CD14-positive monocyte (primary cell): ENCODE data around the gene PHF10. TPM values are rescaled to one million over a fixed set of nuclear protein-coding genes. Genes with fewer than 3 reads are reported as not detected.

Experiments
- DNase-seq, 3 donors: peaks; one replicate each; pipeline ENCODE4 v3.0.0-alpha.2; 2011 to 2022
- H2AFZ ChIP-seq: 2 replicates; pipeline ENCODE4 v1.6.0; 2012; ENCODE audit warnings: mild to moderate bottlenecking, low read depth, low read length, inconsistent platforms; ENCODE audit not compliant: insufficient read depth, poor library complexity, severe bottlenecking
- H3K27ac ChIP-seq, 2 donors: 1 replicate in 1 of 2; 2 replicates in 1 of 2; pipeline ENCODE4 v1.5.1; 2012 to 2013; ENCODE audit warnings: low read length in 2 of 2, control low read depth in 1 of 2, inconsistent platforms in 1 of 2, low read depth in 1 of 2, mild to moderate bottlenecking in 1 of 2
- H3K27me3 ChIP-seq, 2 donors: one replicate each; pipeline versions ENCODE4 v1.6.0 to v1.6.1; 2011 to 2013; ENCODE audit warnings: low read length in 2 of 2; ENCODE audit not compliant: control insufficient read depth in 2 of 2, insufficient read depth in 2 of 2
- H3K36me3 ChIP-seq, 2 donors: replicated peaks in 1 of 2; 1 replicate in 1 of 2; 2 replicates in 1 of 2; pipeline versions ENCODE4 v1.5.1 to v1.6.1; 2012 to 2013; ENCODE audit warnings: low read length in 2 of 2, control low read depth in 1 of 2, inconsistent platforms in 1 of 2, mild to moderate bottlenecking in 1 of 2; ENCODE audit not compliant: insufficient read depth in 2 of 2, control insufficient read depth in 1 of 2
- H3K4me1 ChIP-seq, 2 donors: 1 replicate in 1 of 2; 2 replicates in 1 of 2; pipeline versions ENCODE4 v1.5.1 to v1.6.1; 2012 to 2013; ENCODE audit warnings: low read length in 2 of 2, control low read depth in 1 of 2, inconsistent platforms in 1 of 2, mild to moderate bottlenecking in 1 of 2, moderate library complexity in 1 of 2; ENCODE audit not compliant: insufficient read depth in 2 of 2, control insufficient read depth in 1 of 2
- H3K4me2 ChIP-seq: replicated peaks from 2 replicates; pipeline ENCODE3; 2012; ENCODE audit warnings: low read length, moderate library complexity, mild to moderate bottlenecking; ENCODE audit not compliant: poor library complexity, severe bottlenecking; ENCODE audit errors: extremely low read depth
- H3K4me3 ChIP-seq, 3 experiments: fragments of 200-600 bp in 1 of 3; sonication (generic) in 1 of 3; replicated peaks in 1 of 3; 1 replicate in 2 of 3; 2 replicates in 1 of 3; pipeline ENCODE4 v1.5.1; 2011 to 2013; ENCODE audit warnings: low read length in 3 of 3, mild to moderate bottlenecking in 3 of 3, control low read depth in 2 of 3, low read depth in 2 of 3, inconsistent platforms in 1 of 3, moderate library complexity in 1 of 3
- H3K79me2 ChIP-seq: 2 replicates; pipeline ENCODE4 v1.6.0; 2012; ENCODE audit warnings: mild to moderate bottlenecking, control low read depth, inconsistent platforms, low read length, moderate library complexity; ENCODE audit not compliant: insufficient read depth
- H3K9ac ChIP-seq: 2 replicates; pipeline ENCODE4 v1.6.0; 2017; ENCODE audit warnings: low read length, mild to moderate bottlenecking; ENCODE audit not compliant: insufficient read depth, poor library complexity, severe bottlenecking
- H3K9me3 ChIP-seq, 2 donors: replicated peaks in 1 of 2; 1 replicate in 1 of 2; 2 replicates in 1 of 2; pipeline versions ENCODE4 v1.5.1 to v1.6.1; 2012 to 2013; ENCODE audit warnings: low read length in 2 of 2, control low read depth in 1 of 2; ENCODE audit not compliant: control insufficient read depth in 1 of 2, insufficient read depth in 1 of 2
- H4K20me1 ChIP-seq: 2 replicates; pipeline ENCODE4 v1.6.0; 2012; ENCODE audit warnings: mild to moderate bottlenecking, low read length, control low read depth, moderate library complexity; ENCODE audit not compliant: insufficient read depth
- H3K27ac Mint-ChIP-seq, 7 donors: one replicate each; pipeline ENCODE4 v1.8.0; 2020; ENCODE audit warnings: mild to moderate bottlenecking in 7 of 7, mixed read lengths in 7 of 7, moderate library complexity in 6 of 7, inconsistent platforms in 2 of 7
- H3K27me3 Mint-ChIP-seq, 3 donors: one replicate each; pipeline ENCODE4 v1.8.0; 2021 to 2022; ENCODE audit warnings: low read depth in 3 of 3, mild to moderate bottlenecking in 3 of 3, mixed read lengths in 3 of 3, moderate library complexity in 3 of 3, inconsistent platforms in 1 of 3
- H3K36me3 Mint-ChIP-seq, 2 donors: one replicate each; pipeline ENCODE4 v1.8.0; 2020; ENCODE audit warnings: mixed read lengths in 2 of 2, inconsistent platforms in 1 of 2, mild to moderate bottlenecking in 1 of 2
- H3K4me1 Mint-ChIP-seq: one replicate; pipeline ENCODE4 v1.8.0; 2020; ENCODE audit warnings: mild to moderate bottlenecking, mixed read lengths
- H3K4me3 Mint-ChIP-seq, 2 donors: one replicate each; pipeline ENCODE4 v1.8.0; 2020; ENCODE audit warnings: mild to moderate bottlenecking in 2 of 2, mixed read lengths in 2 of 2, moderate library complexity in 1 of 2
- H3K9me3 Mint-ChIP-seq, 7 donors: one replicate each; pipeline ENCODE4 v1.8.0; 2020 to 2022; ENCODE audit warnings: mixed read lengths in 7 of 7, mild to moderate bottlenecking in 6 of 7, moderate library complexity in 6 of 7, inconsistent platforms in 2 of 7
- WGBS: methylation state at CpG from one replicate; pipeline ENCODE4 v1.1.5; 2013; ENCODE audit warnings: missing lambda C conversion rate; ENCODE audit not compliant: insufficient coverage; 5-methylcytosine and 5-hydroxymethylcytosine counted together
- intact Hi-C, 2 donors: fragments of 100-400 bp; cut with micrococcal nuclease; formaldehyde crosslinking; loops; one replicate each; pipeline versions ENCODE4 v1.15.0 to v1.15.1; 2023
- polyA plus RNA-seq, 3 donors: library from polyadenylated mRNA; depleted of rRNA in 1 of 3; unstranded in 2 of 3; stranded (reverse) in 1 of 3; fragments of 300-500 nt in 2 of 3; fragments of >200 nt in 1 of 3; fragmentation: Illumina TruSeq in 2 of 3; gene quantifications; 1 replicate in 2 of 3; 2 replicates in 1 of 3; pipeline ENCODE4 v1.2.3, GENCODE V29; 2012 to 2021
- TF ChIP-seq, protein P1 (sequence below): fragments of 200-600 bp; IDR thresholded peaks from one replicate; pipeline ENCODE4 v1.8.0; 2022; ENCODE audit warnings: antibody characterized with exemption, mild to moderate bottlenecking

Gene PHF10
- polyA plus RNA-seq, 3 donors = 7.3 to 31.0 (median 8.1) TPM

DNA sequence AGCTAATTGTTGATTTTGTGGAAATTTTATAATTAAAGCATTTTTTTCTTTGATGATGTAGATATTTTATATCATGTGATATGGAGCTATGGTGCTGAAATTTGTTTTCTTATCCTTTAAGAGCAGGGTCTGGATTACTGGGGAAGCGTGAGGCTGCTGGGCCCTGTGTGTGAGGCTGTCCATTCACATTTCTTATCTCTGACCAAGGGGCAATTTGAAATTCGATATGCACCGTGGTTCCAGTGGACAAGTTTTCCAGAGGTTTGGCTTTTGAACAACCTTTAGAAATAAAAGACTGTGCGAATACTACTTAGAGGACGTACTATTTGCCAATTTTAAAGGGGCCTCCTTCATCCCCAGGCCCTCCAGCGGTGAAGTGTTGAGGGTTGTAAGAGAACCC lies 30.9 kb upstream of the PHF10 start:
- H3K27me3 Mint-ChIP-seq = no peaks in the 10 kb centered on the region
- H3K27ac Mint-ChIP-seq = peak overlapping the region in 1 of 7 donors; percentile 60
- Histone ChIP-seq H2AFZ (no peak overlapping the region), H3K27ac (no peak overlapping the region), H3K4me2 (no peak overlapping the region), H3K79me2 (peaks cover 19% of the 10 kb centered on the region), H4K20me1 (no peaks in the 10 kb centered on the region), H3K4me3 (no peak overlapping the region), H3K4me1 (peaks cover 17 to 18% of the 10 kb centered on the region in 2 donors), H3K9me3 (no peaks in the 10 kb centered on the region), H3K9ac (no peak overlapping the region), H3K27me3 (no peaks in the 10 kb centered on the region), H3K36me3 (peaks cover 27 to 41% of the 10 kb centered on the region in 2 donors)
- no peak overlapping the region for H3K4me3 Mint-ChIP-seq
- no peaks in the 10 kb centered on the region for H3K9me3 Mint-ChIP-seq
- TF ChIP-seq, protein P1, sequence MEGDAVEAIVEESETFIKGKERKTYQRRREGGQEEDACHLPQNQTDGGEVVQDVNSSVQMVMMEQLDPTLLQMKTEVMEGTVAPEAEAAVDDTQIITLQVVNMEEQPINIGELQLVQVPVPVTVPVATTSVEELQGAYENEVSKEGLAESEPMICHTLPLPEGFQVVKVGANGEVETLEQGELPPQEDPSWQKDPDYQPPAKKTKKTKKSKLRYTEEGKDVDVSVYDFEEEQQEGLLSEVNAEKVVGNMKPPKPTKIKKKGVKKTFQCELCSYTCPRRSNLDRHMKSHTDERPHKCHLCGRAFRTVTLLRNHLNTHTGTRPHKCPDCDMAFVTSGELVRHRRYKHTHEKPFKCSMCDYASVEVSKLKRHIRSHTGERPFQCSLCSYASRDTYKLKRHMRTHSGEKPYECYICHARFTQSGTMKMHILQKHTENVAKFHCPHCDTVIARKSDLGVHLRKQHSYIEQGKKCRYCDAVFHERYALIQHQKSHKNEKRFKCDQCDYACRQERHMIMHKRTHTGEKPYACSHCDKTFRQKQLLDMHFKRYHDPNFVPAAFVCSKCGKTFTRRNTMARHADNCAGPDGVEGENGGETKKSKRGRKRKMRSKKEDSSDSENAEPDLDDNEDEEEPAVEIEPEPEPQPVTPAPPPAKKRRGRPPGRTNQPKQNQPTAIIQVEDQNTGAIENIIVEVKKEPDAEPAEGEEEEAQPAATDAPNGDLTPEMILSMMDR = no peak
- intact Hi-C loops = no loop called here
- H3K36me3 Mint-ChIP-seq = peaks cover 28 to 39% of the 10 kb centered on the region in 2 donors
- no CpG with 5 or more reads among the region's 6 CpGs for WGBS
- DNase-seq = no peak
- H3K4me1 Mint-ChIP-seq = peaks cover 21% of the 10 kb centered on the region

DNA sequence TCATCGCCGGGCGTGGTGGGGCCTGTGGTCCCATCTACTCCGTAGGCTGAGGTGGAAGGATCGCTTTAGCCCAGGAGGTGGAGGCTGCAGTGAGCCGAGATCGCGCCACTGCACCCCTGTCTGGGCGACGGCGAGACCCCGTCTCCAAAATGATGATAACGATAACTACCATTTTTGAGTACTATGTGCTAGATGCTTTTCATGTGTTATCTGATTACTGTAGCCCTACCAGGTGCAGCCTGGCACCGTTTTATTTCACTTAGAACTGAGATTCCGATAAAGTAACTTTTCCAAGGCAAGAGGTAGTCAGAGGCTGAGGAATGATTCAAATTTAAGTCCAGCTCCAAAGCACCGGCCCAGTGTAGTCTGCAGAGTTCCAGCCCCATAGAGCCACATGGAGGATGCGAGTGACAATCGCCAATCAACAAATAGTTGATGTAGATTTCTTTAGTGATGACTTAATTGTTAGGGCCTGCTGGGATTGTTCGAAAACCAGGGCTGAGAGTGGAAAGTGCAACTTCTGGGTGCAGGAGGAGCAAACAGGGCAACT lies 27.8 kb upstream of the PHF10 start:
- intact Hi-C loops = loop anchor here in 1 of 2 donors (2.0 to 5.0 kb wide), 2 partner anchors 50 to 803 kb away; partner anchors contain the start of genes C6orf120, TBP and WDR27

More for the DNA sequence above, 27.8 kb upstream of the PHF10 start:
- no peaks in the 10 kb centered on the region for H4K20me1 ChIP-seq
- peaks cover 26% of the 10 kb centered on the region for H3K4me1 Mint-ChIP-seq
- no peak for DNase-seq
- TF ChIP-seq, protein P1 = no peak
- peaks cover 5 to 10% of the 10 kb centered on the region in 2 donors for H3K36me3 ChIP-seq
- peaks cover 17 to 18% of the 10 kb centered on the region in 2 donors for H3K4me1 ChIP-seq
- H3K4me3 Mint-ChIP-seq = peak overlapping the region; percentile 89 to 94
- peaks cover 0 to 1% (median 0%) of the 10 kb centered on the region in 3 donors for H3K27me3 Mint-ChIP-seq
- peak overlapping the region; percentile 87 to 94 for H3K27ac ChIP-seq
- H3K36me3 Mint-ChIP-seq = peaks cover 9 to 11% of the 10 kb centered on the region in 2 donors
- 10% methylated on average over 19 of the region's 19 CpGs for WGBS
- H3K9ac ChIP-seq = peak overlapping the region; percentile 98
- H3K79me2 ChIP-seq = peaks cover 19% of the 10 kb centered on the region
- no peaks in the 10 kb centered on the region for H3K9me3 ChIP-seq
- no peaks in the 10 kb centered on the region for H3K27me3 ChIP-seq
- peaks cover 0 to 2% (median under 1%) of the 10 kb centered on the region in 7 donors for H3K9me3 Mint-ChIP-seq
- H3K4me3 ChIP-seq = peak overlapping the region; percentile 51 to 95 (median 84)
- H3K4me2 ChIP-seq = peak overlapping the region; percentile 81
- H3K27ac Mint-ChIP-seq = peak overlapping the region; percentile 89 to 98 (median 96)
- peak overlapping the region; percentile 87 for H2AFZ ChIP-seq
